Kidney (tissue), 14 donors: ENCODE measurements around the gene FOXD2. TPM values are rescaled to one million over a fixed set of nuclear protein-coding genes. Genes with fewer than 3 reads are reported as not detected.
A peak's percentile ranks its signal among the peaks of the same experiment; 100 is the strongest.

ENCODE experiments used
- DNase-seq, 5 donors: peaks; one replicate each; pipeline ENCODE4 v3.0.0-alpha.2; 2013 to 2020
- FAIRE-seq: peaks from 2 replicates; lab custom pipeline; 2012; peaks lifted over from hg19 to GRCh38; lab: Jason Lieb, UNC
- H3K27ac ChIP-seq, 2 donors: one replicate each; pipeline ENCODE4 v1.7.0; 2013; ENCODE audit warnings: low read depth in 2 of 2, low read length in 2 of 2, inconsistent platforms in 1 of 2
- H3K27me3 ChIP-seq: one replicate; pipeline ENCODE4 v1.7.1; 2013; ENCODE audit warnings: low read length, inconsistent platforms; ENCODE audit not compliant: control insufficient read depth, insufficient read depth
- H3K36me3 ChIP-seq, 3 donors: one replicate each; pipeline versions ENCODE4 v1.7.0 to v1.7.1; 2013; ENCODE audit warnings: low read length in 3 of 3, control low read depth in 1 of 3, inconsistent platforms in 1 of 3; ENCODE audit not compliant: insufficient read depth in 3 of 3, control insufficient read depth in 2 of 3
- H3K4me1 ChIP-seq, 3 donors: one replicate each; pipeline versions ENCODE4 v1.7.0 to v1.7.1; 2013; ENCODE audit warnings: low read length in 3 of 3, inconsistent platforms in 1 of 3, low read depth in 1 of 3; ENCODE audit not compliant: control insufficient read depth in 2 of 3, insufficient read depth in 2 of 3
- H3K4me3 ChIP-seq, 3 donors: one replicate each; pipeline versions ENCODE4 v1.7.0 to v1.8.1; 2013; ENCODE audit warnings: low read length in 3 of 3, control low read depth in 1 of 3, inconsistent platforms in 1 of 3
- H3K9ac ChIP-seq, 3 donors: one replicate each; pipeline versions ENCODE4 v1.7.0 to v1.7.1; 2013; ENCODE audit warnings: low read length in 3 of 3, control low read depth in 1 of 3, inconsistent platforms in 1 of 3
- H3K9me3 ChIP-seq, 3 donors: one replicate each; pipeline versions ENCODE4 v1.7.0 to v1.7.1; 2013; ENCODE audit warnings: low read length in 3 of 3, control low read depth in 1 of 3, inconsistent platforms in 1 of 3; ENCODE audit not compliant: control insufficient read depth in 2 of 3, insufficient read depth in 1 of 3
- intact Hi-C: fragments of 100-400 bp; cut with DNase I; formaldehyde crosslinking; loops from one replicate; pipeline ENCODE4 v1.11.1; 2022
- polyA plus RNA-seq: library from polyadenylated mRNA; stranded (reverse); fragments of 350-450 nt; fragmentation: Illumina TruSeq; extraction: RNeasy Lipid Tissue Mini Kit (QIAGEN cat#74804); gene quantifications from one replicate; pipeline ENCODE4 v1.2.3, GENCODE V29; 2014; ENCODE audit warnings: low read depth, low replicate concordance; ENCODE audit not compliant: insufficient read depth
- total RNA-seq: library from RNA; stranded (reverse); fragmentation: NEBNext Ultra II Directional; extraction: Animal tissue kit (Norgen Biotek cat#: 25700); gene quantifications from one replicate; pipeline ENCODE4 v1.2.1, GENCODE V29; 2021
- TF ChIP-seq, protein P1 (sequence below): IDR thresholded peaks from 3 replicates; pipeline ENCODE4 v1.5.1; 2012; ENCODE audit warnings: mild to moderate bottlenecking, moderate library complexity, borderline replicate concordance; ENCODE audit not compliant: insufficient read depth; ENCODE audit errors: extremely low read depth
- donor health status: control.
- donor health status: control.
- donor health status: control.
- donor health status: control.
- donor health status: control.
- donor health status: DM: yes; HTN: yes; CAD: no.
- donor health status: Normal renal cell carcinoma (clear cell type).

The FOXD2 gene
- total and polyA plus RNA-seq, 2 donors from 2014 or later = 0.82 to 2.3 TPM

DNA sequence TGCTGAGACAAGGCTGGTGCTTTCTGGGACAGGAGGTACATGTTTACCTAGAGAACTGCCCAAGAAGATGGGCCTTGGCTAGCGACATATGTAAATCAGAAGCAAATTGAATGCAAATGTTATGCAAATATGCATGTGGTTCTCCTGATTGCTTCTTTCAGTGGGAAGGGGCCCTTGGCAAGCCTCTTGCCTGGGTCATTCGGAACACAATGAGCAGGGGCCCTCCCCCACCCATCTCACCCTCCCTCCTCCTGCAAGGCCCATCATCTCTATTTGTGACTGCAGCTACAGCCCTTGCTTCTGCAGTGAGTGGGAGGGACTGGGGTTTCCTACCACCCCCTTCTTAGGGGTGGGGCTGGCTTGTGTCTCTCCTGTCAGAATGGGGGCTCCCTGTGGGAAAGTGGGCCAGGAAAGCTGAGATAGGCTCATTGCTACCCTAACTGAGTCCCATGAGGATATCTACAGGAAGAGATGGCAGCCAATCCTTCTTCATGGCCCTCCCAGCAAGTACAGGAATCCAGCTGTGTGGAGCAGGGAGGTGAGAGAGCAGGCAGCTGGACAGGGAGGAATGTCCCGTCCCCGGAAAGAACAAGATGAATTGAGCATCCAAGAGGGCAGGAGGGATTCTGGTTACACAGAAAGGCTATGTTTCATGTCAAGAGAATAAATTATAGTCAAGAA lies 31.0 kb downstream of the FOXD2 start:
- Histone ChIP-seq H3K4me3 (no peak overlapping the region), H3K27ac (no peak overlapping the region), H3K36me3 (no peaks in the 10 kb centered on the region), H3K4me1 (peaks cover 0 to 3% (median 0%) of the 10 kb centered on the region in 3 donors), H3K9ac (no peak overlapping the region), H3K9me3 (no peaks in the 10 kb centered on the region), H3K27me3 (no peaks in the 10 kb centered on the region)
- intact Hi-C loops = no loop called here
- TF ChIP-seq, protein P1, sequence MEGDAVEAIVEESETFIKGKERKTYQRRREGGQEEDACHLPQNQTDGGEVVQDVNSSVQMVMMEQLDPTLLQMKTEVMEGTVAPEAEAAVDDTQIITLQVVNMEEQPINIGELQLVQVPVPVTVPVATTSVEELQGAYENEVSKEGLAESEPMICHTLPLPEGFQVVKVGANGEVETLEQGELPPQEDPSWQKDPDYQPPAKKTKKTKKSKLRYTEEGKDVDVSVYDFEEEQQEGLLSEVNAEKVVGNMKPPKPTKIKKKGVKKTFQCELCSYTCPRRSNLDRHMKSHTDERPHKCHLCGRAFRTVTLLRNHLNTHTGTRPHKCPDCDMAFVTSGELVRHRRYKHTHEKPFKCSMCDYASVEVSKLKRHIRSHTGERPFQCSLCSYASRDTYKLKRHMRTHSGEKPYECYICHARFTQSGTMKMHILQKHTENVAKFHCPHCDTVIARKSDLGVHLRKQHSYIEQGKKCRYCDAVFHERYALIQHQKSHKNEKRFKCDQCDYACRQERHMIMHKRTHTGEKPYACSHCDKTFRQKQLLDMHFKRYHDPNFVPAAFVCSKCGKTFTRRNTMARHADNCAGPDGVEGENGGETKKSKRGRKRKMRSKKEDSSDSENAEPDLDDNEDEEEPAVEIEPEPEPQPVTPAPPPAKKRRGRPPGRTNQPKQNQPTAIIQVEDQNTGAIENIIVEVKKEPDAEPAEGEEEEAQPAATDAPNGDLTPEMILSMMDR = no peak
- DNase-seq (peak in 3 of 5 donors; percentile 72 to 84 (median 77)), FAIRE-seq (no peak)

DNA sequence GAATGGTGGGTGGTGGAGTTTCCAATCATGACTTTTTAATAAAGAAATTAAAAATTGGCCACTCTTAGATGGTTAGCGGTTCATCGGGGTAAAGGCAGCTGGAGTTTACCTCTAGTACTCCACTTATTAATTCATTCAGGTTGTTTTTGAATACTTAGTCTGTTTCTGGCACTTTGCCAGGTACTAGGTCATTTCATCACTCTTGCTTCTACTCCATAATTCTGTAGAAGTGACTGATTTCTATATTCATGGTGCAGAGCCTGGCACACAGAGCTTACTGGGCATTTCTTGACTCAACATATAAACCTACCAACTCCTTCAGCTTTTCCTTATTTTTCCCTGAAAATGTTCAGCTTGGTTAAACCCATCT lies 31.5 kb downstream of the FOXD2 start:
- DNase-seq = no peak

DNA sequence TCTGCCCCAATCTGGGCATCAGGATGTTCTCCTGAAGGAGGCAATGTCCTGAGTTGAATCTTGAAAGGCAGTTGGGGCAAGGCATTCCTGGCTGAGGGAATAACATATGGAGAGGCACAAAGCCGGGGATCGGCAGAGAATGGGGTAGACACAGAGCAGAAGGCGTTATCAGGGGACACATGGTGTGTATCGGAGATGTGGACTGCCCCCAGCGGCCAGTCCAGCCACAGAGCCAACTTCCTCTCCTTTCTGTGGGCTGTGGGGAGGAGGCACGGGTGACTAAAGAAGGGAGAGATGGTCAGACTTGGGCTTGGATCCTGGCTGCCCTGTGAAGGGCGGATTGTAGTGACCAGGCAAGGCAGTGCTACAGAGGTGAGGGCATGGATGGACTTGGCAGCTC lies 32.1 kb downstream of the FOXD2 start:
- intact Hi-C loops = no loop called here
- DNase-seq (no peak), FAIRE-seq (no peak)
- Histone ChIP-seq H3K9me3 (no peaks in the 10 kb centered on the region), H3K27ac (no peak overlapping the region), H3K4me3 (no peak overlapping the region), H3K4me1 (peaks cover 0 to 3% (median 0%) of the 10 kb centered on the region in 3 donors), H3K9ac (no peak overlapping the region), H3K27me3 (no peaks in the 10 kb centered on the region), H3K36me3 (no peaks in the 10 kb centered on the region)
- TF ChIP-seq, protein P1 = no peak

More for the DNA sequence above, 31.5 kb downstream of the FOXD2 start:
- H3K27me3 ChIP-seq = no peaks in the 10 kb centered on the region
- intact Hi-C loops = no loop called here
- H3K36me3 ChIP-seq = no peaks in the 10 kb centered on the region
- H3K9me3 ChIP-seq = no peaks in the 10 kb centered on the region
- peaks cover 0 to 3% (median 0%) of the 10 kb centered on the region in 3 donors for H3K4me1 ChIP-seq
- H3K27ac ChIP-seq = no peak overlapping the region
- H3K4me3 ChIP-seq = no peak overlapping the region
- no peak overlapping the region for H3K9ac ChIP-seq
- TF ChIP-seq, protein P1 = no peak
- FAIRE-seq = no peak
